CD4-positive, alpha-beta T cell (primary cell): Measurements from ENCODE around the gene DUSP28. TPM values are rescaled to one million over a fixed set of nuclear protein-coding genes. Genes with fewer than 3 reads are reported as not detected.

Experiments used
- ATAC-seq: fragments of 200-7000 bp; cut with Tn5 transposase; one replicate; pipeline ENCODE4 v1.10.0; 2022; ENCODE audit warnings: mild to moderate bottlenecking; ENCODE audit not compliant: poor library complexity
- CTCF ChIA-PET: fragments of 350-600 bp; sonication (Branson Sonifier 250); formaldehyde crosslinking; loops from one replicate; lab custom pipeline; 2021; ENCODE audit warnings: antibody characterized with exemption, inconsistent platforms; lab: Charles Lee
- POLR2A ChIA-PET: fragments of 350-600 bp; sonication (Branson Sonifier 250); formaldehyde crosslinking; loops from one replicate; lab custom pipeline; 2021; ENCODE audit warnings: antibody characterized with exemption, inconsistent platforms; lab: Charles Lee
- DNase-seq, 14 experiments: peaks; one replicate each; pipeline ENCODE4 v3.0.0-alpha.2; 2013 to 2020; ENCODE audit warnings: mixed read lengths in 2 of 14
- H3K27ac ChIP-seq, 2 donors: one replicate each; pipeline versions ENCODE4 v1.5.1 to v1.7.0; 2013; ENCODE audit warnings: low read length in 2 of 2, low read depth in 1 of 2, mild to moderate bottlenecking in 1 of 2
- H3K27me3 ChIP-seq, 2 experiments: 1 replicate in 1 of 2; 2 replicates in 1 of 2; pipeline versions ENCODE4 v1.6.1 to v1.7.0; 2013; ENCODE audit warnings: low read length in 2 of 2, control low read depth in 1 of 2, mild to moderate bottlenecking in 1 of 2, moderate library complexity in 1 of 2; ENCODE audit not compliant: insufficient read depth in 2 of 2, control insufficient read depth in 1 of 2
- H3K36me3 ChIP-seq: one replicate; pipeline ENCODE4 v1.6.1; 2013; ENCODE audit warnings: low read length, control low read depth; ENCODE audit not compliant: insufficient read depth
- H3K4me1 ChIP-seq: one replicate; pipeline ENCODE4 v1.6.1; 2013; ENCODE audit warnings: low read length, control low read depth; ENCODE audit not compliant: insufficient read depth
- H3K4me3 ChIP-seq: one replicate; pipeline ENCODE4 v1.5.1; 2013; ENCODE audit warnings: mild to moderate bottlenecking, low read length, moderate library complexity
- H3K9me3 ChIP-seq, 2 experiments: 1 replicate in 1 of 2; 2 replicates in 1 of 2; pipeline versions ENCODE4 v1.6.1 to v1.7.0; 2013; ENCODE audit warnings: low read length in 2 of 2, mild to moderate bottlenecking in 2 of 2, control low read depth in 1 of 2, moderate library complexity in 1 of 2; ENCODE audit not compliant: control insufficient read depth in 1 of 2, insufficient read depth in 1 of 2
- H3K27ac Mint-ChIP-seq: one replicate; pipeline ENCODE4 v1.8.0; 2020; ENCODE audit warnings: mixed read lengths
- H3K27me3 Mint-ChIP-seq: one replicate; pipeline ENCODE4 v1.8.0; 2021; ENCODE audit warnings: mixed read lengths
- H3K36me3 Mint-ChIP-seq: one replicate; pipeline ENCODE4 v1.8.0; 2021; ENCODE audit warnings: low read depth, mixed read lengths
- H3K4me1 Mint-ChIP-seq: one replicate; pipeline ENCODE4 v1.8.0; 2021; ENCODE audit warnings: low read depth, mixed read lengths
- H3K4me3 Mint-ChIP-seq: one replicate; pipeline ENCODE4 v1.8.0; 2020; ENCODE audit warnings: mild to moderate bottlenecking, mixed read lengths
- H3K9me3 Mint-ChIP-seq: one replicate; pipeline ENCODE4 v1.8.0; 2020; ENCODE audit warnings: mixed read lengths
- intact Hi-C, 2 experiments: fragments of 100-400 bp; cut with DNase I in 1 of 2; cut with micrococcal nuclease in 1 of 2; formaldehyde crosslinking; loops; one replicate each; pipeline versions ENCODE4 v1.15.1 to v1.9.0; 2023 to 2025; cut with DNase I, micrococcal nuclease
- total RNA-seq, 174 experiments: library from RNA in 2 of 174; stranded (reverse) in 2 of 174; gene quantifications; one replicate each; pipeline ENCODE4 v1.2.3 and lab custom pipeline; 2021 to 2026
- TF ChIP-seq, protein P1 (sequence below): fragments of 200-600 bp; IDR thresholded peaks from one replicate; pipeline ENCODE4 v1.8.0; 2022; ENCODE audit warnings: antibody characterized with exemption, mild to moderate bottlenecking

The DUSP28 gene
- total RNA-seq, 2 experiments from 2014 or later: 18.3 to 18.9 TPM

- no peaks in the 10 kb centered on the region for H3K9me3 Mint-ChIP-seq
- Histone ChIP-seq H3K4me1 (peaks cover 52% of the 10 kb centered on the region), H3K27ac (peak overlapping the region; percentile 45 to 90), H3K4me3 (peak overlapping the region; percentile 65), H3K27me3 (no peaks in the 10 kb centered on the region), H3K9me3 (no peaks in the 10 kb centered on the region), H3K36me3 (peaks cover 32% of the 10 kb centered on the region)
- intact Hi-C loops: loop anchor here (1.0 to 10.0 kb wide), 12 partner anchors 21 to 1100 kb away; partner anchors contain the start of genes ATG4B (in 1 of the 2), DTYMK (in 1 of the 2), GPC1 (in 1 of the 2) and MTERF4 (in 1 of the 2)
- TF ChIP-seq, protein P1, sequence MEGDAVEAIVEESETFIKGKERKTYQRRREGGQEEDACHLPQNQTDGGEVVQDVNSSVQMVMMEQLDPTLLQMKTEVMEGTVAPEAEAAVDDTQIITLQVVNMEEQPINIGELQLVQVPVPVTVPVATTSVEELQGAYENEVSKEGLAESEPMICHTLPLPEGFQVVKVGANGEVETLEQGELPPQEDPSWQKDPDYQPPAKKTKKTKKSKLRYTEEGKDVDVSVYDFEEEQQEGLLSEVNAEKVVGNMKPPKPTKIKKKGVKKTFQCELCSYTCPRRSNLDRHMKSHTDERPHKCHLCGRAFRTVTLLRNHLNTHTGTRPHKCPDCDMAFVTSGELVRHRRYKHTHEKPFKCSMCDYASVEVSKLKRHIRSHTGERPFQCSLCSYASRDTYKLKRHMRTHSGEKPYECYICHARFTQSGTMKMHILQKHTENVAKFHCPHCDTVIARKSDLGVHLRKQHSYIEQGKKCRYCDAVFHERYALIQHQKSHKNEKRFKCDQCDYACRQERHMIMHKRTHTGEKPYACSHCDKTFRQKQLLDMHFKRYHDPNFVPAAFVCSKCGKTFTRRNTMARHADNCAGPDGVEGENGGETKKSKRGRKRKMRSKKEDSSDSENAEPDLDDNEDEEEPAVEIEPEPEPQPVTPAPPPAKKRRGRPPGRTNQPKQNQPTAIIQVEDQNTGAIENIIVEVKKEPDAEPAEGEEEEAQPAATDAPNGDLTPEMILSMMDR: no peak
- peaks cover 48% of the 10 kb centered on the region for H3K36me3 Mint-ChIP-seq
- CTCF ChIA-PET: interaction anchor here (0.6 to 3.6 kb wide), 6 partner anchors 21 to 654 kb away, joined by 3 to 40 read pairs (median 10); partner anchors contain the start of genes DUSP28 and RNPEPL1
- POLR2A ChIA-PET: interaction anchor here (0.6 to 6.1 kb wide), 14 partner anchors 10 to 1099 kb away, joined by 3 to 224 read pairs (median 6); partner anchors contain the start of genes DTYMK, DUSP28, GPC1 and GPR35
- peaks cover 48% of the 10 kb centered on the region for H3K4me1 Mint-ChIP-seq
- ATAC-seq (peak; percentile 39), DNase-seq (peak; percentile 28 to 82 (median 55))
- no peaks in the 10 kb centered on the region for H3K27me3 Mint-ChIP-seq
- H3K4me3 Mint-ChIP-seq: peak overlapping the region; percentile 97
- peak overlapping the region; percentile 90 for H3K27ac Mint-ChIP-seq
These were observed 27.0 kb downstream of the DUSP28 start for GRCh38 chr2:240586919-240587800.

DNA sequence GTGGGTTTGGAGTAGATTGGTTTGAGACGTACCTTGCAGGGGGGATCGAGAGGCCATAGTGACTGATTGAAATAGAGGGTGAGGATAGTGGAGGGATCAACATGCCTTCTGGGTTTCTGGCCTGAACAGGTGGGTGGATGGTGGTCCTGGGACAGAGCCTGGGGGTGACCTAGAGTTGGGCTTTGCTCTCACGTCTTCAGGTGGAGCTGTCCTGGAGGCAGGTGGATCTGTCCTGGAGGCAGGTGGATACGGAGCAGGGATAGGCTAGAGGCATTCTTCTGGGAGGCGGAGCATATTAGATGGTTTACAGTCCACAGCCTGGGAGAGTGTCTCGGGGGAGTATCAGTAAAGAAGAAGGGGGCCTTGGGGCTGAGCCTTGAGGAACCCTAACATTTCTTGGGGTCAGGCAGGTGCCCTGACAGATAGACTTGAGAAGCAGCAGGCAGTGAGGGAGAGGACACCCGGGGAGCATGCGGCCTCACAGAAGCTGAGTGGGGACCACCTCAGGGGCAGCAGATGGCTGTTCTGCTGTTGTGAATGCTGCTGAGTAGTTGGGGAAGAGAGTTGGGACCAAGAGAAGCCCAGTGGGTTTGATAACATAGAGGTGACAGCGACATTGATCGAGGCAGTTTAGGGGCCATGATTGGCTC is 28.0 kb downstream of the DUSP28 start:
- no peaks in the 10 kb centered on the region for H3K27me3 ChIP-seq
- Mint-ChIP-seq H3K4me1 (peaks cover 41% of the 10 kb centered on the region), H3K27me3 (no peaks in the 10 kb centered on the region), H3K4me3 (peak overlapping the region; percentile 97), H3K9me3 (no peaks in the 10 kb centered on the region), H3K27ac (peak overlapping the region; percentile 90), H3K36me3 (peaks cover 48% of the 10 kb centered on the region)
- peak overlapping the region; percentile 65 for H3K4me3 ChIP-seq
- ChIA-PET POLR2A (interaction anchor here (3.0 to 6.1 kb wide), 3 partner anchors 11 to 27 kb away, joined by 16 to 224 read pairs (median 104); partner anchors contain the start of genes DUSP28 and RNPEPL1), CTCF (interaction anchor here (1.3 to 3.6 kb wide), 5 partner anchors 8 to 74 kb away, joined by 3 to 40 read pairs (median 10); partner anchors contain the start of gene RNPEPL1)
- intact Hi-C loops: loop anchor here in 1 of 2 experiments (5.0 to 10.0 kb wide), 7 partner anchors 151 to 1099 kb away; partner anchors contain the start of genes ATG4B, DTYMK, GPC1 and MTERF4
- DNase-seq: no peak
- H3K4me1 ChIP-seq: peaks cover 52% of the 10 kb centered on the region
- H3K36me3 ChIP-seq: peaks cover 40% of the 10 kb centered on the region
- H3K27ac ChIP-seq: no peak overlapping the region
- ATAC-seq: no peak
- no peaks in the 10 kb centered on the region for H3K9me3 ChIP-seq
- TF ChIP-seq, protein P1: no peak

DNA sequence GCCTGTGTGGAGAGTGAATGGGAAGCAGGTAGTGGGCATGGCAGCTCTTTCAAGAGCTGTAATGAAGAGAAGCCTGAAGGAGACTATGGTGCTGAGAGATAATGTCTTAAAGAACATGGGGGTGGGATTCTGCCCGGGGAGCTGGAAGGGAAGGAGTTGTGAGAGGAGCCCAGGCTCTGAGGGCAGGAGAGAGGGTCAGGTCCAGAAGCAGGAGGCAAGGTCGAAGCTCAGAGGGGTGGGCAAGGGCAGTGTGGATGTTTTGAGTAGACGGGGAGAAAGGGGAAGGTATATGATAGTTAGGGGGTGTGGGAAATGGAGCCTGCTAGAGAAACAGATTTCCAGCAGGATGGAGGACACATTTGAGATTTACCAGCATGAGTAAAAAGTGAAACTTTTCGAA is 28.5 kb downstream of the DUSP28 start:
- H3K9me3 Mint-ChIP-seq: no peaks in the 10 kb centered on the region
- H3K27ac ChIP-seq: no peak overlapping the region
- POLR2A ChIA-PET: interaction anchor here (0.9 to 6.1 kb wide), 3 partner anchors 9 to 28 kb away, joined by 4 to 224 read pairs (median 104); partner anchors contain the start of genes DUSP28 and RNPEPL1
- H3K36me3 Mint-ChIP-seq: peaks cover 48% of the 10 kb centered on the region
- peaks cover 48% of the 10 kb centered on the region for H3K4me1 ChIP-seq
- H3K27me3 Mint-ChIP-seq: no peaks in the 10 kb centered on the region
- H3K27me3 ChIP-seq: no peaks in the 10 kb centered on the region
- ATAC-seq: no peak
- H3K4me3 ChIP-seq: no peak overlapping the region
- H3K27ac Mint-ChIP-seq: peak overlapping the region; percentile 90
- CTCF ChIA-PET: interaction anchor here (1.3 to 3.6 kb wide), 3 partner anchors 9 to 75 kb away, joined by 3 to 22 read pairs (median 6); partner anchors contain the start of gene RNPEPL1
- TF ChIP-seq, protein P1: no peak
- H3K36me3 ChIP-seq: peaks cover 44% of the 10 kb centered on the region
- intact Hi-C loops: loop anchor here in 1 of 2 experiments (5.0 to 10.0 kb wide), 7 partner anchors 151 to 1099 kb away; partner anchors contain the start of genes ATG4B, DTYMK, GPC1 and MTERF4
- H3K4me1 Mint-ChIP-seq: peaks cover 41% of the 10 kb centered on the region
- H3K9me3 ChIP-seq: no peaks in the 10 kb centered on the region
- peak overlapping the region; percentile 97 for H3K4me3 Mint-ChIP-seq
- no peak for DNase-seq
